GM19193 (cell line): ENCODE results near the gene DMTF1.

Experiments used
- POLR2A ChIP-seq: IDR thresholded peaks from 4 replicates; pipeline ENCODE4 v1.6.1; 2011; ENCODE audit not compliant: insufficient read depth, insufficient read length; ENCODE audit errors: extremely low read depth

DMTF1 gene

DNA sequence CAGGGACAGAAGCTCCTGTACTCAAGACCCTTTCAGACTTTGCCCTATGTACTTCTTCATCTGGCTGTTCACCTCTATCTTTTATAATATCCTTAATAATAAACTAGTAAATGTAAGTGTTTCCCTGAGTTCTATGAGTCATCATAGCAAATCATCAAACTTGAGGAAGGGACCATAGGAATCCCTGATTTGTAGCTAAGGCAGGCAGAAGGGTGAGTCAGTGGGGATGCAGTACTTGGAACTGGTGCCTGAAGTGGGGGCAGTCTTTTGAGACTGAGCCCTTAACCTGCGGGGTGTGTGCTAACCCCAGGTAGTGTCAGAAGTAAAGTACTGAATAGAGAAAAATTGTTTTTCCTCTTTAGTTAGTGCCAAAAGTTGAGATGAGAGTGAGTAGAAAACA, 73.4 kb downstream of the DMTF1 start:
- TF ChIP-seq POLR2A = no peak

DNA sequence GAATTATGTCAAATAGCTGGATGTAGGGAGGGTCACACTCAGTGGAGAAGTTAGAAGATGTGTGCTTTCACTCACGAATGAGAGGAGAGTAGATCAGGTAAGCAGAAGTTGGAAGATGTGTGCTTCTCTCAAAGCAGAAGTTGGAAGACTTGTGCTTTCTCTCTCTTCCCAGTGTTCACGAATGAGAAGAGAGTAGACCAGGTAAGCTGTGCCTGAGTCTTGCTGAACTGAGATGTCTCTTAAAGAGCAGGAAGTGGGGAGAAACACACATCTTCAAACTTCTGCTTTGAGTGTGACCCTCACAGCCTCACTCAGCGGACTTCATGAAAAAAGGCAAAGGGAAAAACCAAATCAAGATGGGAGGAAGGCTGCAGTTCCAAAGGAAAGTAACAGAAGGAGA, 74.2 kb downstream of the DMTF1 start:
- no peak for TF ChIP-seq POLR2A

DNA sequence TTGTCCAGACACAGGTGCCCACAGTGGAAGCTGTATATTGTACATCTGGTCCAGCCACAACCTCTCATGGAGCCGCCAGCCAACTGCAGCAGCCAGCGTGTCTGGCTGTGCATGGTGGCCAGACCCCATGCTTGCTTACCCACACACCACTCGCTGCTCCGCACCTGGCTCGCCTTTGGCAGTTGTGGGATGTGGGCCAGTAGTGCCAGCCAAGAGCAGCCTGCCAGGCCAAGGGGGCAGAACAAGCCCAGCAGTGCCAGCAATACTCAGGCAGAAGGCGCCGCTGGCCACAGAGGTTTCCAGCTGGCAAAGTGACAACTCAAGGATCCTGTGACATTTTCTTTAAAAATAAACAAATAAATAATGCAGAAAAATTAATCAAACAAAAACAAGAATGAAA, 79.0 kb downstream of the DMTF1 start:
- TF ChIP-seq POLR2A = no peak

DNA sequence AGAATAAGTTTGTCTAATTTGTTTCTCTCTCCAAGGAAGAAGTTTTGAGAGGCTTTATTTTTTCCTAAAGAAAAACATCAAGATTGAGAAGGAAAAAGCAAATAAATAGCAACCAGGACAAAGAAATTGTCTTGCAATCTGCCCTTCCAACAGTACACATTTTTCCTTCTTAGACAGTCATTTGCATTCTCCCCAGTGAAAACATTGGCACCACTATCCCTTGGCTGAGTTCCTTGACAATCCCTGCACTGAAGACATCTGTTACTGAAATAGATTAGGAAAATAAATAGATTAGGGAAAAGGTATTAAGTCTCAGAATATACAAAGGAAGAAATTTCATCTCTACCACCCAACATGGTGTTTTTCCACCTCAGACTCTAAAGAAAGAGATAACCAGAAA, 79.5 kb downstream of the DMTF1 start:
- no peak for TF ChIP-seq POLR2A

DNA sequence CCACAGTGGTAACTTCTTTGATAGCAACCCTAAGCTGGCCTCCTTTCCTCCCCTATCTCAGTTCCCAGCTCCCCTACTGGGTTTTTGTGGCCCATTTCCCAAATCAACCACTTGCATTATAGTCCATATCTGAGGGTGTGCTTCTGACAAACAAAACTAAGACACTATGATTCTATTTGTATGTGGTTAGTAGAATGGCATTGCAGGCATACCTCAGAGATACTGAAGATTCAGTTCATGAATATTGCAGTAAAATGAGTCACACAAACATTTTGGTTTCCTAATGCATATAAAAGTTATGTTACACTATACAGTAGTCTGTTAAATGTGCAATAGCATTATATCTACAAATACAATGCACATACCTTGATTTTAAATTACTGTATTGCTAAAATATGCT, 82.7 kb downstream of the DMTF1 start:
- TF ChIP-seq POLR2A = no peak
